Activated naive CD8-positive, alpha-beta T cell treated with anti-CD3 and anti-CD28 coated beads, Interleukin-2, amount 10 ng/mL, durations not matched to agents 7 days and 5 days (primary cell): ENCODE data around the gene ZBTB7C. TPM values are rescaled to one million over a fixed set of nuclear protein-coding genes. Genes with fewer than 3 reads are reported as not detected.

Experiments
- ATAC-seq: fragments of 150-1000 bp; cut with Tn5 transposase; one replicate; pipeline ENCODE4 v1.10.0; 2021; ENCODE audit warnings: low read depth, moderate library complexity
- POLR2A ChIA-PET: fragments of 350-600 bp; sonication (Branson Sonifier 250); formaldehyde crosslinking; loops from one replicate; lab custom pipeline; 2021; ENCODE audit warnings: antibody characterized with exemption; lab: Charles Lee
- DNase-seq: peaks from one replicate; pipeline ENCODE4 v3.0.0; 2021
- H3K27ac Mint-ChIP-seq: one replicate; pipeline ENCODE4 v1.8.0; 2022; ENCODE audit warnings: mild to moderate bottlenecking, mixed read lengths
- H3K27me3 Mint-ChIP-seq: one replicate; pipeline ENCODE4 v1.8.0; 2022; ENCODE audit warnings: mild to moderate bottlenecking, moderate library complexity, mixed read lengths
- H3K36me3 Mint-ChIP-seq: one replicate; pipeline ENCODE4 v1.8.0; 2021; ENCODE audit warnings: mild to moderate bottlenecking, mixed read lengths
- H3K4me1 Mint-ChIP-seq: one replicate; pipeline ENCODE4 v1.8.0; 2021; ENCODE audit warnings: mixed read lengths
- H3K4me3 Mint-ChIP-seq: one replicate; pipeline ENCODE4 v1.8.0; 2022; ENCODE audit warnings: mild to moderate bottlenecking, moderate library complexity, mixed read lengths
- H3K9me3 Mint-ChIP-seq: one replicate; pipeline ENCODE4 v1.8.0; 2021; ENCODE audit warnings: mixed read lengths
- total RNA-seq, 2 experiments: library from RNA; stranded (reverse); gene quantifications; one replicate each; pipeline ENCODE4 v1.2.3, GENCODE V29; 2021

ZBTB7C gene
- total RNA-seq, 2 experiments from 2014 or later: not detected

DNA sequence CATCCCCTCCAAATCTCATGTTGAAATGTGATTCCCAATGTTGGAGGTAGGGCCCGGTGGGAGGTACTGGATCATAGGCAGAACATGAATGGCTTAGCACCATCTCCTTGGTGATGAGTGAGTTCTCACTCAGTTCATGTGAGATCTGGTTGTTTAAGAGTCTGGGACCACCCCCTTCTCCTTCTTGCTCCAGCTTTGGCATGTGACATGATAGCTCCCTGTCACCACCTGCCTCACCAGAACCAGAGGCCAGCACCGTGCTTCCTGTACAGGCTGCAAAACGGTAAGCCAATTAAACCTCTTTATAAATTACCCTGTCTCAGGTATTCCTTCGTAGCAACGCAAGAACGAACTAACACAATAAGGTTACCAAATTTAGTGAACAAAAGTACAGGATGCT is 95.4 kb downstream of the ZBTB7C start:
- no peaks in the 10 kb centered on the region for H3K9me3 Mint-ChIP-seq

DNA sequence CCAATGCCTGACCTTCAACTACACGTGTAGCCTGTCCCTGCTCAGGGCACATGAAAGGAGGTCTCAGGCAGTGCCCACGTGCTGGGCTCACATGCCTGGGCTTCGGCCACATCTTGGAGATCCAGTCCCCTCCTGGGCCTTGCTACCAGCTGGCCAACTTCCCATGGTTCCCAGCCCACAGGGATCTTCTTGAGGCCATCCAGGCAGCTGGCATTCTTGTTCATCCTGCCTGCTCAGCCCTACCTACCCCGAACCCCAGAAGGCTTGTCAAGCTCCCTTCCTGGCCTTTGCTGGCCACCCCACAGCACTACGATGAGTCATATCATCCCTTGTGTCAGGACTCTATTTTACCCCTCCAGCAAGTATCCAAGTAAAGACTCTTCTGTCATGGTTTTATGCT is 97.1 kb downstream of the ZBTB7C start:
- POLR2A ChIA-PET: no interaction called here
- Mint-ChIP-seq H3K27ac (no peak overlapping the region), H3K4me3 (no peak overlapping the region), H3K9me3 (no peaks in the 10 kb centered on the region), H3K4me1 (no peaks in the 10 kb centered on the region), H3K27me3 (peaks cover 12% of the 10 kb centered on the region), H3K36me3 (no peaks in the 10 kb centered on the region)
- no peak for ATAC-seq
- no peak for DNase-seq

More for the DNA sequence above, 95.4 kb downstream of the ZBTB7C start:
- Mint-ChIP-seq H3K27ac (no peak overlapping the region), H3K4me3 (no peak overlapping the region), H3K27me3 (peaks cover 15% of the 10 kb centered on the region), H3K4me1 (no peaks in the 10 kb centered on the region), H3K36me3 (no peaks in the 10 kb centered on the region)
- ATAC-seq: no peak
- POLR2A ChIA-PET: no interaction called here
- no peak for DNase-seq

DNA sequence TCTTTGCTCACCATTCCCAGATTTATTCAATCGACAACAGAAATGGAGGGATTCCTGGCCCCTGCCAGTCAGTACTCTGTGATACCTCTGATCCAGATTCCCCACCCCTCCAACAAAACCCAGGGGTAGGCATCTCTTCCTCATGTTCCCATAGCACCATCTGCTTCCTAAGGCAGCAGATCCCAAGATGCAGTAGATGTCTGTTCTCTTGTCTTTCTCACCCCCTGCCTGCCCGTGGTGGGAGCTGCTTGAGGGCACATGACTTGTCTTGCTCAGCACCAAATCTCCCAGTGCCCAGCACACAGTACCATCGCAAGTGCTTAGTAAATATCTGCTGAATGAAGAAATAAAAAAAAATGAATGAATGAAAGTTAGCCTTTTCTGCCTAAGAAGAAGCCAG is 98.2 kb downstream of the ZBTB7C start:
- no peaks in the 10 kb centered on the region for H3K4me1 Mint-ChIP-seq
- ATAC-seq: no peak
- H3K9me3 Mint-ChIP-seq: no peaks in the 10 kb centered on the region
- no peaks in the 10 kb centered on the region for H3K36me3 Mint-ChIP-seq
- no peak overlapping the region for H3K4me3 Mint-ChIP-seq
- DNase-seq: no peak
- POLR2A ChIA-PET: no interaction called here
- peaks cover 10% of the 10 kb centered on the region for H3K27me3 Mint-ChIP-seq
- H3K27ac Mint-ChIP-seq: no peak overlapping the region

DNA sequence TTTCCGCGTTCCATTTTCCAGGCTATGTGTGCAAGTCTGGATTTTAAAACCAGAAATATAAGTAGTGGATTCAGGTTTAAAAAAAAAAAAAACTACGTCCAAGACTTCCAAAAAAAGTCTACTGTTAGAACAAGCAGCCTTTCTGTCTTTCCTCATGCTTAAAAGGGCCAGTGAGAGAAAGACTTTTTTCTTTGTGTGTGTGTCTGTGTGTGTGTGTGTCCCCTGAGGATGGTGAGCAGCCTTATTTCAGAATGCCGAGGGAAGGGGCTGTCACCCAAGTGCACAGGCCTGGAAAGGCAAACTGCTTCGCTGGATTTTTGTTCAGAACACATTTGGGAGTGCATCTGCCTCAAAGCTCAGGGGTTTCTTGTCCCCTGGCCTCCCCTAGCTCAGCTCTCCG is 98.8 kb downstream of the ZBTB7C start:
- DNase-seq (no peak), ATAC-seq (no peak)
- H3K27me3 Mint-ChIP-seq: peaks cover 10% of the 10 kb centered on the region
- no peak overlapping the region for H3K27ac Mint-ChIP-seq
- H3K36me3 Mint-ChIP-seq: no peaks in the 10 kb centered on the region
- POLR2A ChIA-PET: no interaction called here
- no peaks in the 10 kb centered on the region for H3K4me1 Mint-ChIP-seq
- H3K9me3 Mint-ChIP-seq: no peaks in the 10 kb centered on the region
- no peak overlapping the region for H3K4me3 Mint-ChIP-seq

DNA sequence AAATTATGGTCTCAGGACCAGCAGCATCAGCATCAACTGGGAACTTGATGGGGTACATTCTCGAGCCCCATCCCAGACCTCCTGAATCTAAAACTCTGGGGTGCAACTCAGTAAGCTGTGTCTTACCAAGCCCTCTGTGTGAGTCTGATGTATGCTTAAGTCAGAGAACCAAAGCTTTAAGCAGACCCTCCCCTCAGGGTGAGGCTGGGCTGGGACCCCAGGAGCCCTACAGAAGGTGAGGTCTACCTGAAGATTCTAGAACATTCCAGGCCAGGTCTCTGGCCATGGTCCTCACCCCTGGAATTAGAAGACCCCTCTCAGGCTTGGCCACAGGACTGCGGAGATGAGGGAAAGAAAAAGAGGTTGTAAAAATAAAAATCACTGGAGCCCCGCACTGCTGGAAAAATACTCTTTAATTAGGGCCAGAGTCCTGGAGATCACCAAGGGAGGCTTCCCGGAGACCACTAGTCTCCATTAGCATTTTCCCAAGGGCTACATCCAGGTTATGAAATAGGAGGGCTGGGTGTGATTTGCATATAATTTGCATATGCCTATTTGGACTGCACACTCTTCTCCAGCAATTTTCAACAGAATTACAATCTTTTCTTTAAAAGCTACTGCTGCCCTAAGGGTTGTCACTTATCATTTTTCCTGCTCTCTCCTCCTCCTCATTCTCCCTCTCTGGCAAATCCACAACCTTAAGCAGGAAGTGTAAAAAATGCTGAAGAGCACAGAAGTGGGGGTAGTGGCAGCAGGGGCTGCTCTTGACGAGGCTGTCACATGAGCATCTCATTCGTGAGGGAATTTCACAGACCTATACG is 100.2 kb downstream of the ZBTB7C start:
- Mint-ChIP-seq H3K27me3 (peaks cover 6% of the 10 kb centered on the region), H3K9me3 (no peaks in the 10 kb centered on the region), H3K4me3 (no peak overlapping the region), H3K4me1 (no peaks in the 10 kb centered on the region), H3K36me3 (no peaks in the 10 kb centered on the region), H3K27ac (no peak overlapping the region)
- no peak for DNase-seq
- ATAC-seq: no peak
- POLR2A ChIA-PET: no interaction called here

DNA sequence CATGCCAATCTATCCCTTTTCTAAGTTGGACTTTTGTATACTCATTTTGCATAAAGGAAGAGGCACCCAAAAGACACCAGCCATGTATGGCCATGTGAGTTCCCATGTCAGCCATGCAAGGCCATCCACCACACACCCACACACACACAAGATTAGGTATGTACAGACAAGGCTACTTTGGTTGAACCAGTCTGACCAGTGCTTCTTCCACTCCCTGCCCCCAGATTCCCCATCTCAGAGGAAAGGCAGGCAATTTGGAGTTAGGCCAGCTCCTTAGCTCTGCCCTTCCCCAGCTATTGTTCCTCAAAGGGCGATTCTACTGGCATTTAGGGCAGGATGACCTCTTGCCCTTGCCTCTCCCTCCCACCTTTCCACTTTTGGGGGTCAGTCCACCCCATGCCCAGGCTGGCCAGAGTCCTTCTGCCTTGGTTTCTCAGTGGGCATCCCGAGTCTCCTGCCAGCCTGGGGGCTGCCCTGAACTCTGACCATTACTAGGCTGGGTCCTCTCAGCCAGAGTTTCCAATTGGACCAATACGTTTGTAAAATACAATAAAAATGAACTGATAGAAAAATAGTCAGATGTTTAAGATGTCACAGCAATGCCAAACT is 101.1 kb downstream of the ZBTB7C start:
- ATAC-seq (no peak), DNase-seq (no peak)
- Mint-ChIP-seq H3K36me3 (no peaks in the 10 kb centered on the region), H3K4me3 (no peak overlapping the region), H3K27ac (no peak overlapping the region), H3K4me1 (no peaks in the 10 kb centered on the region), H3K9me3 (no peaks in the 10 kb centered on the region), H3K27me3 (peaks cover 3% of the 10 kb centered on the region)
- POLR2A ChIA-PET: no interaction called here

DNA sequence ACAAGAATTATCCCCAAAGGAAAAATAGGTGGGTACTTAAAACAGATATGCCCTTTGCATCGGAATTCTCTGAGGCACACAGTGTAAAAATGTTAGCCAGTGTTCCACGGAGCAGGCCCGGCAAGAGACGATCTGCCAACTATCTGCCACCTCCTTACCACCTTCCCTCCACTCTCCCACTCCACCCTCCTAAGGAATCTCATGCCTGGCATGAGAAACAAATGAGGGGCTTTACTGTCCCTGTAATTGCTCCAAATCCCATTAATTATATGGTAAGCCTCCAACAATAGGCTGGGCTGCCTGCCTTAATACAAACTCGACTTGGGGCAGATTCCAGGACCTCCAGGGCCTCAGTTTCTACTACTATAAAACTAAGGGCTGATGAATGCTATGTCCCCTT is 102.3 kb downstream of the ZBTB7C start:
- no peak for ATAC-seq
- POLR2A ChIA-PET: no interaction called here
- Mint-ChIP-seq H3K27ac (no peak overlapping the region), H3K27me3 (peaks cover 8% of the 10 kb centered on the region), H3K9me3 (no peaks in the 10 kb centered on the region), H3K4me1 (no peaks in the 10 kb centered on the region), H3K36me3 (no peaks in the 10 kb centered on the region), H3K4me3 (no peak overlapping the region)
- DNase-seq: no peak

DNA sequence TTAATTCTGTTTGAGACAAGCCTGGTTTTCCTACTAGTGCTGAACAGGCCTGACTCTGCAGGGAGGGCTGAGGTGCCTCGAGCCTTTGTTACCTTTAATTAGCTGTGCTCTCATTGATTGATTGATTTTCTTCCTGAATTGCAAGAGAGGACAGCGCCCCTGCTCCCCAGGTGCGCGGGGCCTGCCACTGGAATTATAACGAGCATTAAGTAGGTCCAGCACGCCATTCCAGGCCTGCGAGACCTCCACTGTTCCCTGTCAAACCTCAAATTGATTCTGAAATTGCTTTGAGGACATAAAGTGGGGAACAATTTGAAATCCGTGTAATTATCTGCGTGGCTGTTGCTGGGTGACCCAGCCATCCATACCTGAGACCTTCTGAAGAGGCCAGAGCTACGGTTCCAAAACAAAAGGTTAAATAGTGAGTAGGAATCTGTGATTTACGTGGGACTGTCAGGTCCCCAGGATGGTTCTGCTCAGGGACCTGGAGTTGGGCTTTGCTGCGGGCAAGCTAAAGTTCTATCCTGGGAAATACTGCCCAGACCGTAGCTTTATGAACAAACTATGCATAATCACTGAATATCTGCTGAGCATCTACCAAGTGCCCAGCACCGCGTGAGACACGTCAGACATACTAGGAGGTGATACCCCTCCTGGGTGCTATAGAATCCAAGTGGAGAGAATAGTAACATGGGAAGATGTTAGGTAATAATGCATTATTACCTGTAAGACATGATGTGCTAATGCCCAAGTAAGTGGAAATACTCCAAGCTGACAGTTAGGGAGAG is 104.1 kb downstream of the ZBTB7C start:
- ATAC-seq (no peak), DNase-seq (no peak)
- H3K27ac Mint-ChIP-seq: no peak overlapping the region
- POLR2A ChIA-PET: no interaction called here
- H3K36me3 Mint-ChIP-seq: no peaks in the 10 kb centered on the region
- peaks cover 8% of the 10 kb centered on the region for H3K27me3 Mint-ChIP-seq
- no peak overlapping the region for H3K4me3 Mint-ChIP-seq
- peaks cover 6% of the 10 kb centered on the region for H3K4me1 Mint-ChIP-seq
- H3K9me3 Mint-ChIP-seq: no peaks in the 10 kb centered on the region

DNA sequence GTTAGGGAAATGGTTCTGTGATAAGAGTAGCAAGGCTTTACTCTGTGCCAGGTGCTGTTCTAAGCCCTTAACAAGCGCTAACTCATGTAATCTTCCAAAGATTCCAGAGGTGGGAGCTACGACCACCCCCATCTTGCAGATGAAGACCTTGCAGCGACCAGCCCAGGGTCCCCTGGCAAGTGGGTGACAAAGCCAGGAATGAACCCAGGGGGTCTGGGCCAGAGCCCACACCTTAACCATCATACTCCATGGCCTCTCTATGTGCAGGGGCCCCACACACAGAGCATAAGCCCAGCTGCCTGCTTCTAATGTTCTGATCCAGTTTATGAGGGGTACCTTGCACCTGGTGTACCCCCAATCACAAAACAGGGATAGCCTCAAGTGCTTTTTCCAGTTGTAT is 105.3 kb downstream of the ZBTB7C start:
- no peak overlapping the region for H3K4me3 Mint-ChIP-seq
- H3K36me3 Mint-ChIP-seq: no peaks in the 10 kb centered on the region
- H3K4me1 Mint-ChIP-seq: peaks cover 9% of the 10 kb centered on the region
- H3K27me3 Mint-ChIP-seq: peaks cover 5% of the 10 kb centered on the region
- ATAC-seq (no peak), DNase-seq (no peak)
- H3K9me3 Mint-ChIP-seq: no peaks in the 10 kb centered on the region
- POLR2A ChIA-PET: no interaction called here
- H3K27ac Mint-ChIP-seq: no peak overlapping the region

DNA sequence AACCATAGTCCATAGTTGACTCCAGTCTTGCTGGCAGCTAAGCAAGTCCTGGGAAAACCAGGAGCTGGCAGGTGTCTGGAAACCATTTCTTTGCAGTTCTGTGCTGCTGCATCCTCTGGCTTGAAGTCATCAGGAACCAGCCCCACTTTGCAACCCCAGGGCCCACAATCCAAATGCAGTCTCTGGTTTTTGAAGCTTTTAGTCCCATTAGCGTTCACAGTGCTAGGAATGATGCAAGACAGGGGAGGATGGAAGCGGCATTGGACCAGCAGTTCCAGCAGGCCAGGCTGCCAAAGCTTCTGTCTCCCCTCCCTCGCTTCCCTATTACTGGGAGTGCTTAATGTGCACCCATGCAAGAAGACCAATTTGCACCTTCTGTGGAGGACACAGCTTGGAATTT is 106.4 kb downstream of the ZBTB7C start:
- Mint-ChIP-seq H3K9me3 (no peaks in the 10 kb centered on the region), H3K36me3 (no peaks in the 10 kb centered on the region), H3K4me3 (no peak overlapping the region), H3K27me3 (peaks cover 5% of the 10 kb centered on the region), H3K4me1 (peaks cover 11% of the 10 kb centered on the region), H3K27ac (no peak overlapping the region)
- POLR2A ChIA-PET: no interaction called here
- ATAC-seq (no peak), DNase-seq (no peak)

DNA sequence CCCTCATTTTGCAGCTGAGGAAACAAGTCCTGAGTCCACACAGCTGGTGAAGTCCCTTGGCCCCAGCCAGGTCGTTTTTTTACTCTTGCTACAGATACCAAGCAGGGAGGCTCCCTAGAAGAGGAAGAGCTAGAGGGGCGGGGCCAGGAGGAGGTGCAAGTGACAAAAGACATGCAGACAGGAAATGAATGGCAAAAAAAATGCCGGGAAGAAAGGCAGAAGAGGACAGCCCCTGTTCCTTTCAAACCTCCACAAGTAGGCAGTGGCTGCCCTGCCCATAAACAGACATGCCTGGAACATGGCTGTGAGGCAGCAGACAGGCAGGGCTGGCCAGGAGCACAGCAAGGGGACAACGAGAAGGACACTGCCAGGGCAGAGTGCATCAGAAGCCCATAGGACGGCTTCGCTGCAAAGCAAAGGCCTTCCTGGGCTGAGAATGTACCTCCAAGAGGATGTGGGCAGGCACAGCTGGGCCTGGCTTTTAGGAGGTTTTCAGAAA is 108.7 kb downstream of the ZBTB7C start:
- H3K4me3 Mint-ChIP-seq: peak overlapping the region; percentile 8
- H3K9me3 Mint-ChIP-seq: no peaks in the 10 kb centered on the region
- ATAC-seq (peak; percentile 62), DNase-seq (peak; percentile 41)
- H3K27me3 Mint-ChIP-seq: peaks cover 5% of the 10 kb centered on the region
- H3K4me1 Mint-ChIP-seq: peaks cover 11% of the 10 kb centered on the region
- H3K36me3 Mint-ChIP-seq: no peaks in the 10 kb centered on the region
- H3K27ac Mint-ChIP-seq: peak overlapping the region; percentile 58
- POLR2A ChIA-PET: no interaction called here

DNA sequence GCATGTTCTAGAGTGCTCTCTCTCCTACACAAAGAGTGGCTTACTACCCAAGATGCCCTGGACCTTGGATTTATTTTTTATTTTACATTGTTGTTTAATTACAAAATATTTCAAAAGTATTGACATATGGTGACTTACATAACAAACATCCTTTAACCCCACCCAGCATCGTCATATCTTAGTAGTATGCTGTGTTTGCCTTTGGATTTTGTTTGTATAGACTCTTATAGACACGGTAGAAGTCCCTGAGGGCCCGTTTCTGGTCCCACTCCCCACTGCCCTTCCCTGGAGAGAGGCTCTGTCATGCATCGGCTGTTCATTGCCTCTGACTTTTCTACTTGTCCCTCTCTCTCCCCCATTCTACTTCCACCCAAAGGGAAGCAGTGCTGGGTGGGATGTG is 112.0 kb downstream of the ZBTB7C start:
- H3K4me3 Mint-ChIP-seq: no peak overlapping the region
- H3K9me3 Mint-ChIP-seq: no peaks in the 10 kb centered on the region
- H3K27ac Mint-ChIP-seq: no peak overlapping the region
- DNase-seq: no peak
- H3K4me1 Mint-ChIP-seq: peaks cover 11% of the 10 kb centered on the region
- no peaks in the 10 kb centered on the region for H3K36me3 Mint-ChIP-seq
- peaks cover 8% of the 10 kb centered on the region for H3K27me3 Mint-ChIP-seq
- ATAC-seq: no peak
- POLR2A ChIA-PET: no interaction called here

DNA sequence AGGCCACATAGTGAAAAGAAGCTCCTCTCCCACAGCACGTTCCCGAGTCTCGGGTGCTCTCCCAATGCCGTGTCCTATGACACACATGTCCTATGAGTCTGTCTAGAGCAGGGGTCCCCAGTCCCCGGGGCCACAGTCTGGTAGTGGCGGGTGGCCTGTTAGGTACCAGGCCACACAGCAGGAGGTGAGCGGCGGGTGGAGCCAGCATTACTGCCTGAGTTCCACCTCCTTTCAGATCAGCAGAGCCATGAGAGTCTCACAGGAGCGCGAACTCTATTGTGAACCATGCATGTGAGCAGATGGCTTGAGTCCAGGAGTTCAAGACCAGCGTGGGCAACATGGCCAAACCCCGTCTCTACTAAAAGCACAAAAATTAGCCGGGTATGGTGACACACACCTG is 112.6 kb downstream of the ZBTB7C start:
- H3K4me1 Mint-ChIP-seq: peaks cover 11% of the 10 kb centered on the region
- H3K36me3 Mint-ChIP-seq: no peaks in the 10 kb centered on the region
- H3K4me3 Mint-ChIP-seq: no peak overlapping the region
- no peak for ATAC-seq
- POLR2A ChIA-PET: no interaction called here
- no peaks in the 10 kb centered on the region for H3K9me3 Mint-ChIP-seq
- H3K27ac Mint-ChIP-seq: no peak overlapping the region
- peaks cover 8% of the 10 kb centered on the region for H3K27me3 Mint-ChIP-seq
- no peak for DNase-seq
